Natural killer cell treated with Interleukin-12 subunit alpha and Interleukin-12 subunit beta and Interleukin-15 and Interleukin-18, amount 100 ng/mL, for 72 hours (primary cell): ENCODE data around the gene TEX28. TPM values are rescaled to one million over a fixed set of nuclear protein-coding genes. Genes with fewer than 3 reads are reported as not detected.
"Not testable (repeated sequence)": the region's sequence is repeated elsewhere in the genome, so short reads cannot be mapped to it uniquely, and the experiment has no call there.

Experiments
- ATAC-seq, 2 donors: fragments of 150-1000 bp; cut with Tn5 transposase in 1 of 2; sonication (Bioruptor Pico), chemical (Tn5 transposase) in 1 of 2; 2 replicates each; pipeline ENCODE4 v1.10.0; 2021
- DNase-seq: peaks from one replicate; pipeline ENCODE4 v3.0.0; 2022; ENCODE audit warnings: low spot score
- H3K27ac Mint-ChIP-seq, 2 donors: 1 replicate in 1 of 2; 2 replicates in 1 of 2; pipeline ENCODE4 v1.8.0; 2022; ENCODE audit warnings: mixed read lengths in 2 of 2, mild to moderate bottlenecking in 1 of 2, moderate library complexity in 1 of 2
- H3K27me3 Mint-ChIP-seq, 2 donors: 1 replicate in 1 of 2; 2 replicates in 1 of 2; pipeline ENCODE4 v1.8.0; 2022; ENCODE audit warnings: mixed read lengths in 2 of 2
- H3K36me3 Mint-ChIP-seq: one replicate; pipeline ENCODE4 v1.8.0; 2022; ENCODE audit warnings: mixed read lengths
- H3K4me1 Mint-ChIP-seq, 2 donors: 1 replicate in 1 of 2; 2 replicates in 1 of 2; pipeline ENCODE4 v1.8.0; 2022; ENCODE audit warnings: low read depth in 2 of 2, mixed read lengths in 2 of 2, mild to moderate bottlenecking in 1 of 2
- H3K4me3 Mint-ChIP-seq: one replicate; pipeline ENCODE4 v1.8.0; 2022; ENCODE audit warnings: mixed read lengths
- H3K9me3 Mint-ChIP-seq: 2 replicates; pipeline ENCODE4 v1.8.0; 2022; ENCODE audit warnings: mixed read lengths
- total RNA-seq, 2 donors: library from RNA; stranded (reverse); gene quantifications; one replicate each; pipeline ENCODE4 v1.2.3, GENCODE V29; 2022

TEX28 gene
- total RNA-seq, 2 donors from 2014 or later = not detected

GRCh38 chrX:154305541-154306205 lies 10.7 kb upstream of the TEX28 start:
- Mint-ChIP-seq H3K4me3 (no peak overlapping the region), H3K36me3 (no peaks in the 10 kb centered on the region), H3K27me3 (peaks cover 0 to 8% of the 10 kb centered on the region in 2 donors), H3K4me1 (peaks cover 15 to 23% of the 10 kb centered on the region in 2 donors), H3K27ac (peak overlapping the region in 1 of 2 donors; percentile 76), H3K9me3 (no peaks in the 10 kb centered on the region)
- ATAC-seq (no peak), DNase-seq (no peak)

GRCh38 chrX:154304846-154305245 lies 9.9 kb upstream of the TEX28 start:
- H3K4me1 Mint-ChIP-seq = peaks cover 17 to 22% of the 10 kb centered on the region in 2 donors
- no peak overlapping the region for H3K27ac Mint-ChIP-seq
- ATAC-seq (no peak), DNase-seq (no peak)
- peaks cover 0 to 11% of the 10 kb centered on the region in 2 donors for H3K27me3 Mint-ChIP-seq
- H3K36me3 Mint-ChIP-seq = no peaks in the 10 kb centered on the region
- no peaks in the 10 kb centered on the region for H3K9me3 Mint-ChIP-seq
- H3K4me3 Mint-ChIP-seq = no peak overlapping the region

GRCh38 chrX:154303476-154303875 lies 8.6 kb upstream of the TEX28 start:
- no peaks in the 10 kb centered on the region for H3K9me3 Mint-ChIP-seq
- no peak overlapping the region for H3K27ac Mint-ChIP-seq
- H3K4me1 Mint-ChIP-seq = peaks cover 15 to 20% of the 10 kb centered on the region in 2 donors
- no peak for ATAC-seq
- no peak overlapping the region for H3K4me3 Mint-ChIP-seq
- H3K36me3 Mint-ChIP-seq = no peaks in the 10 kb centered on the region
- no peak for DNase-seq
- peaks cover 0 to 11% of the 10 kb centered on the region in 2 donors for H3K27me3 Mint-ChIP-seq

- not testable (repeated sequence) for ATAC-seq, H3K9me3 Mint-ChIP-seq, DNase-seq, H3K4me3 Mint-ChIP-seq, H3K36me3 Mint-ChIP-seq, H3K27ac Mint-ChIP-seq
- Mint-ChIP-seq H3K27me3 (peaks cover 0 to 11% of the 10 kb centered on the region in 2 donors), H3K4me1 (peaks cover 10 to 15% of the 10 kb centered on the region in 2 donors)
Observed at GRCh38 chrX:154302998-154303397, 8.1 kb upstream of the TEX28 start.

GRCh38 chrX:154300816-154301215 lies 5.9 kb upstream of the TEX28 start:
- H3K4me1 Mint-ChIP-seq = peaks cover 4 to 12% of the 10 kb centered on the region in 2 donors
- DNase-seq = no peak
- no peak for ATAC-seq

GRCh38 chrX:154298312-154298711 lies 3.4 kb upstream of the TEX28 start:
- ATAC-seq (no peak), DNase-seq (no peak)
- Mint-ChIP-seq H3K4me1 (peaks cover 4 to 6% of the 10 kb centered on the region in 2 donors), H3K9me3 (no peaks in the 10 kb centered on the region), H3K27ac (no peak overlapping the region), H3K4me3 (no peak overlapping the region), H3K27me3 (peaks cover 0 to 7% of the 10 kb centered on the region in 2 donors), H3K36me3 (no peaks in the 10 kb centered on the region)

More at GRCh38 chrX:154300816-154301215, 5.9 kb upstream of the TEX28 start:
- Mint-ChIP-seq H3K27ac (peak overlapping the region in 1 of 2 donors; percentile 16), H3K9me3 (no peaks in the 10 kb centered on the region), H3K27me3 (peaks cover 0 to 11% of the 10 kb centered on the region in 2 donors), H3K4me3 (no peak overlapping the region), H3K36me3 (no peaks in the 10 kb centered on the region)

GRCh38 chrX:154296731-154297130 lies 1.8 kb upstream of the TEX28 start:
- H3K4me1 Mint-ChIP-seq = peaks cover 4 to 6% of the 10 kb centered on the region in 2 donors
- DNase-seq (no peak), ATAC-seq (no peak)
- no peaks in the 10 kb centered on the region for H3K9me3 Mint-ChIP-seq
- H3K27me3 Mint-ChIP-seq = peaks cover 0 to 3% of the 10 kb centered on the region in 2 donors
- H3K27ac Mint-ChIP-seq = no peak overlapping the region
- no peak overlapping the region for H3K4me3 Mint-ChIP-seq
- H3K36me3 Mint-ChIP-seq = no peaks in the 10 kb centered on the region

GRCh38 chrX:154295664-154296310 lies 863 bp upstream of the TEX28 start, which contains the start of gene TKTL1:
Gene TKTL1, plus strand, starts transcription at chrX:154295795. Its CDS starts 65 bp downstream, at chrX:154295860.
- Mint-ChIP-seq H3K4me1 (peaks cover 4 to 6% of the 10 kb centered on the region in 2 donors), H3K9me3 (no peaks in the 10 kb centered on the region), H3K27ac (no peak within 1 kb of the TSS), H3K36me3 (no peaks in the 10 kb centered on the region), H3K4me3 (no peak within 1 kb of the TSS), H3K27me3 (peaks cover 0 to 3% of the 10 kb centered on the region in 2 donors)
- no peak for ATAC-seq
- no peak for DNase-seq

- ATAC-seq, H3K27ac Mint-ChIP-seq, H3K4me1 Mint-ChIP-seq, H3K36me3 Mint-ChIP-seq, H3K4me3 Mint-ChIP-seq, H3K9me3 Mint-ChIP-seq, DNase-seq, H3K27me3 Mint-ChIP-seq: not testable (repeated sequence)
Observed at GRCh38 chrX:154286406-154286805, 8.5 kb downstream of the TEX28 start.

- ATAC-seq = peak; percentile 97 to 99
- H3K27me3 Mint-ChIP-seq, H3K36me3 Mint-ChIP-seq, H3K27ac Mint-ChIP-seq, H3K4me3 Mint-ChIP-seq, DNase-seq, H3K4me1 Mint-ChIP-seq, H3K9me3 Mint-ChIP-seq: not testable (repeated sequence)
Observed at GRCh38 chrX:154284489-154285338, 10.2 kb downstream of the TEX28 start.

- H3K36me3 Mint-ChIP-seq, H3K4me1 Mint-ChIP-seq, H3K27ac Mint-ChIP-seq, H3K4me3 Mint-ChIP-seq, DNase-seq, H3K9me3 Mint-ChIP-seq, H3K27me3 Mint-ChIP-seq, ATAC-seq: not testable (repeated sequence)
Observed at GRCh38 chrX:154269245-154269644, 25.7 kb downstream of the TEX28 start.

- not testable (repeated sequence) for H3K4me1 Mint-ChIP-seq, H3K9me3 Mint-ChIP-seq, DNase-seq, ATAC-seq, H3K36me3 Mint-ChIP-seq, H3K27me3 Mint-ChIP-seq, H3K4me3 Mint-ChIP-seq, H3K27ac Mint-ChIP-seq
Observed at GRCh38 chrX:154263072-154263471, 31.9 kb downstream of the TEX28 start.

GRCh38 chrX:154258711-154259110 lies 36.2 kb downstream of the TEX28 start:
- DNase-seq, H3K4me3 Mint-ChIP-seq, H3K27ac Mint-ChIP-seq, H3K36me3 Mint-ChIP-seq, H3K9me3 Mint-ChIP-seq, H3K4me1 Mint-ChIP-seq, ATAC-seq, H3K27me3 Mint-ChIP-seq: not testable (repeated sequence)

GRCh38 chrX:154257282-154257681 lies 37.6 kb downstream of the TEX28 start, which contains the start of gene OPN1MW3:
Gene OPN1MW3, plus strand, starts transcription at chrX:154257582. Its CDS starts 38 bp downstream, at chrX:154257620.
- ATAC-seq, H3K27me3 Mint-ChIP-seq, H3K36me3 Mint-ChIP-seq: not testable (repeated sequence)

More at GRCh38 chrX:154257282-154257681, 37.6 kb downstream of the TEX28 start, which contains the start of gene OPN1MW3:
- DNase-seq, H3K9me3 Mint-ChIP-seq, H3K4me1 Mint-ChIP-seq, H3K4me3 Mint-ChIP-seq, H3K27ac Mint-ChIP-seq: not testable (repeated sequence)
